Esophagus mucosa (tissue), 1 donor: ENCODE data around the gene GZMM. TPM values are rescaled to one million over a fixed set of nuclear protein-coding genes. Genes with fewer than 3 reads are reported as not detected.

Experiments
- total RNA-seq: library from RNA; stranded (reverse); gene quantifications from one replicate; pipeline ENCODE4 v1.2.4, GENCODE V29; 2023
- donor health status: DM: yes; HTN: yes; CAD: no.

GZMM gene
- total RNA-seq, 1 donor from 2014 or later = not detected

Other genes with a start within 250 kb of the GZMM start
- 14.8 TPM for gene MIER2, start 199.3 kb upstream of the GZMM start, total RNA-seq
- gene C2CD4C, start 134.9 kb upstream of the GZMM start, total RNA-seq = 0.16 TPM
- 1.7 TPM for gene SHC2, start 83.0 kb upstream of the GZMM start, total RNA-seq
- 0.36 TPM for gene MADCAM1, start 47.6 kb upstream of the GZMM start, total RNA-seq
- 14.2 TPM for gene TPGS1, start 36.6 kb upstream of the GZMM start, total RNA-seq
- gene CDC34, start 12.3 kb upstream of the GZMM start, total RNA-seq = 30.7 TPM
- 320 TPM for gene BSG, start 28.5 kb downstream of the GZMM start, total RNA-seq
- gene HCN2, start 45.8 kb downstream of the GZMM start, total RNA-seq = 0.48 TPM
- gene POLRMT, start 89.5 kb downstream of the GZMM start, total RNA-seq = 24.5 TPM
- gene FGF22, start 95.8 kb downstream of the GZMM start, total RNA-seq = 0.12 TPM
- gene RNF126, start 119.2 kb downstream of the GZMM start, total RNA-seq = 53.0 TPM
- 3.3 TPM for gene FSTL3, start 132.3 kb downstream of the GZMM start, total RNA-seq
- gene PRSS57, start 151.4 kb downstream of the GZMM start, total RNA-seq = not detected
- 2.0 TPM for gene PALM, start 164.9 kb downstream of the GZMM start, total RNA-seq
- 0.40 TPM for gene MISP, start 207.1 kb downstream of the GZMM start, total RNA-seq